Heart right ventricle (tissue), 16 donors: ENCODE data around the gene ZNF154. TPM values are rescaled to one million over a fixed set of nuclear protein-coding genes. Genes with fewer than 3 reads are reported as not detected.
"Not testable (repeated sequence)": the region's sequence is repeated elsewhere in the genome, so short reads cannot be mapped to it uniquely, and the experiment has no call there.

Source experiments
- ATAC-seq, 8 donors: fragments of 200-7000 bp; cut with Tn5 transposase; one replicate each; pipeline ENCODE4 v1.9.1; 2020; ENCODE audit warnings: mild to moderate bottlenecking in 8 of 8, moderate library complexity in 8 of 8, moderate number of reproducible peaks in 1 of 8
- DNase-seq, 2 donors: peaks; one replicate each; pipeline ENCODE4 v3.0.0-alpha.2; 2020
- H3K27ac ChIP-seq, 10 donors: fragments of 200-600 bp; sonication (generic) in 2 of 10; one replicate each; pipeline versions ENCODE4 v1.5.0 to v1.8.0; 2020 to 2022; ENCODE audit warnings: mild to moderate bottlenecking in 3 of 10
- H3K27me3 ChIP-seq, 7 donors: fragments of 200-600 bp; one replicate each; pipeline ENCODE4 v1.8.0; 2021 to 2022; ENCODE audit warnings: mild to moderate bottlenecking in 2 of 7
- H3K36me3 ChIP-seq, 9 donors: fragments of 200-600 bp; sonication (generic) in 1 of 9; one replicate each; pipeline versions ENCODE4 v1.5.0 to v1.8.0; 2020 to 2022; ENCODE audit warnings: mild to moderate bottlenecking in 2 of 9
- H3K4me1 ChIP-seq, 9 donors: fragments of 200-600 bp; sonication (generic) in 1 of 9; one replicate each; pipeline versions ENCODE4 v1.5.0 to v1.8.0; 2020 to 2022; ENCODE audit warnings: mild to moderate bottlenecking in 4 of 9
- H3K4me3 ChIP-seq, 10 donors: fragments of 200-600 bp; sonication (generic) in 2 of 10; one replicate each; pipeline versions ENCODE4 v1.5.0 to v1.8.0; 2020 to 2022; ENCODE audit warnings: mild to moderate bottlenecking in 7 of 10, moderate library complexity in 2 of 10
- H3K9me3 ChIP-seq, 11 donors: fragments of 200-600 bp in 10 of 11; sonication (generic) in 2 of 11; one replicate each; pipeline versions ENCODE4 v1.5.0 to v1.8.0; 2013 to 2022; ENCODE audit warnings: mild to moderate bottlenecking in 2 of 11, control low read depth in 1 of 11, moderate library complexity in 1 of 11
- CTCF ChIP-seq, 9 donors: fragments of 200-600 bp; sonication (generic) in 2 of 9; IDR thresholded peaks; one replicate each; pipeline versions ENCODE4 v1.5.0 to v1.8.0; 2021 to 2022; ENCODE audit warnings: antibody characterized with exemption in 9 of 9, mild to moderate bottlenecking in 5 of 9, moderate library complexity in 1 of 9
- WGBS, 2 donors: extraction: QIAGEN DNeasy Blood & Tissue Kit; methylation state at CpG; one replicate each; pipeline ENCODE4 v1.1.7; 2013; ENCODE audit warnings: inconsistent platforms in 1 of 2; 5-methylcytosine and 5-hydroxymethylcytosine counted together
- intact Hi-C, 10 donors: fragments of 100-400 bp; cut with DNase I; formaldehyde crosslinking; loops; one replicate each; pipeline versions ENCODE4 v1.11.1 to v1.14.2; 2022
- polyA plus RNA-seq, 2 donors: library from polyadenylated mRNA; stranded (reverse); fragments of 200-250 nt; gene quantifications; one replicate each; pipeline ENCODE4 v1.2.3, GENCODE V29; 2013
- total RNA-seq, 10 donors: library from RNA; stranded (reverse); fragmentation: NEBNext Ultra II Directional in 3 of 10; extraction: Animal tissue kit (Norgen Biotek cat#: 25700) in 3 of 10; gene quantifications; one replicate each; pipeline versions ENCODE4 v1.2.1 to v1.2.4, GENCODE V29; 2021 to 2023
- donor health status: Arrhythmogenic right ventricular cardiomyopathy.
- donor health status: ischemic (EF 13 %, LVEDD 7.1; RV severe dilation, severe dysfunction).
- donor health status: healthy with polysubstance abuse.
- donor health status: DM: no; HTN: yes; CAD: no.
- donor health status: DM: no; HTN: no; CAD: no.
- donor health status: ischemic (EF 25% LVEDD 6.9; RV normal size, moderate dysfunction).
- donor health status: ischemic (EF 25% LVEDD 5.7; RV mildly dilated, moderate dysfunction).
- donor health status: healthy.
- donor health status: DM: yes; HTN: yes; CAD: no.
- donor health status: Ischemic cardiomyopathy.
- donor health status: ischemic (EF 35%, LVEDD 5.7; RV mildly dilated, moderate dysfunction).
- donor health status: nonischemic (EF 11% LVEDD 7.7; RV severe dilation, severe dysfunction).
- donor health status: DM: yes; HTN: yes; CAD: no.
- donor health status: PGD.
- donor health status: ischemic (EF 29% LVEDD 5.4; RV normal size, mild dysfunction).
- donor health status: nonischemic (EF 23%, LVEDD 6.1; RV moderate dilation, normal function).

ZNF154 gene
- total and polyA plus RNA-seq, 12 donors, result 1.2 to 6.4 (median 4.4) TPM

DNA sequence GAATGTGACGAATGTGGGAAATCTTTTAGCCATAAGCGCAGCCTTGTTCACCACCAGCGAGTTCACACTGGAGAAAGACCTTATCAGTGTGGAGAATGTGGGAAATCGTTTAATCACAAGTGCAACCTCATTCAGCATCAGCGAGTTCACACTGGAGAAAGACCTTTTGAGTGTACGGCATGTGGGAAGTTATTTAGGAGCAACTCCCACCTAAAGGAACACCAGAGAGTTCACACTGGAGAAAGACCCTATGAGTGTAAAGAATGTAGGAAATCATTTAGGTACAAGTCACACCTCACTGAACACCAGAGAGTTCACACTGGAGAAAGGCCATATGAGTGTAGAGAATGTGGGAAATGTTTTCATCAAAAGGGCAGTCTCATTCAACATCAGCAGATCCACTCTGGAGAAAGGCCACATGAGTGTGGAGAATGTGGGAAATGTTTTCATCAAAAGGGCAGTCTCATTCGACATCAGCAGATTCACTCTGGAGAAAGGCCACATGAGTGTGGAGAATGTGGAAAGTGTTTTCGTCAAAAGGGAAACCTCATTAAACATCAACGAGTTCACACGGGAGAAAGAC, 45.2 kb upstream of the ZNF154 start:
- TF ChIP-seq CTCF (IDR thresholded peaks at IDR 0.05), result no peak
- Histone ChIP-seq H3K4me3 (no peak overlapping the region), H3K36me3 (peaks cover 21 to 100% (median 90%) of the 10 kb centered on the region in 9 donors), H3K9me3 (peaks cover 0 to 100% (median 51%) of the 10 kb centered on the region in 11 donors), H3K4me1 (peaks cover 0 to 18% (median 5%) of the 10 kb centered on the region in 9 donors), H3K27me3 (no peaks in the 10 kb centered on the region), H3K27ac (no peak overlapping the region)
- no peak for DNase-seq
- WGBS, 2 donors, result 94 to 97% methylated on average over 10 of the region's 10 CpGs
- no peak for ATAC-seq
- intact Hi-C loops, result loop anchor here in 1 of 10 donors (10.0 kb wide), 1 partner anchor 141 kb away; no protein-coding TSS in a partner anchor

GRCh38 chr19:57748029-57748428, 39.0 kb upstream of the ZNF154 start:
- no peak for DNase-seq
- no peaks in the 10 kb centered on the region for H3K27me3 ChIP-seq
- WGBS, 2 donors, result 96 to 99% methylated on average over 3 of the region's 3 CpGs
- H3K4me3 ChIP-seq, result peak overlapping the region in 9 of 10 donors; percentile 71 to 97 (median 89)
- TF ChIP-seq CTCF (IDR thresholded peaks at IDR 0.05), result no peak
- H3K27ac ChIP-seq, result peak overlapping the region in 1 of 10 donors; percentile 91
- peaks cover 0 to 59% (median 45%) of the 10 kb centered on the region in 11 donors for H3K9me3 ChIP-seq
- peaks cover 2 to 53% (median 39%) of the 10 kb centered on the region in 9 donors for H3K36me3 ChIP-seq
- peaks cover 0 to 36% (median 24%) of the 10 kb centered on the region in 9 donors for H3K4me1 ChIP-seq
- intact Hi-C loops, result loop anchor here in 5 of 10 donors (5.0 to 10.0 kb wide), 4 partner anchors 69 to 407 kb away; partner anchors contain the start of genes ZNF329 (in 3 of the 5) and ZNF814 (in 1 of the 5)
- ATAC-seq, result no peak

- WGBS, 2 donors, result 25% methylated on average over 6 of the region's 6 CpGs
- peaks cover 0 to 36% (median 24%) of the 10 kb centered on the region in 9 donors for H3K4me1 ChIP-seq
- peak in 5 of 8 donors; percentile 5 to 19 (median 7) for ATAC-seq
- H3K27ac ChIP-seq, result peak overlapping the region in 7 of 10 donors; percentile 76 to 94 (median 91)
- intact Hi-C loops, result loop anchor here in 5 of 10 donors (5.0 to 10.0 kb wide), 4 partner anchors 70 to 407 kb away; partner anchors contain the start of genes ZNF329 (in 3 of the 5) and ZNF814 (in 1 of the 5)
- H3K27me3 ChIP-seq, result no peaks in the 10 kb centered on the region
- peak overlapping the region; percentile 71 to 97 (median 88) for H3K4me3 ChIP-seq
- H3K36me3 ChIP-seq, result peaks cover 0 to 48% (median 33%) of the 10 kb centered on the region in 9 donors
- peaks cover 0 to 53% (median 40%) of the 10 kb centered on the region in 11 donors for H3K9me3 ChIP-seq
- DNase-seq, result no peak
- TF ChIP-seq CTCF (IDR thresholded peaks at IDR 0.05), result no peak
Measured at GRCh38 chr19:57747472-57747807, 38.4 kb upstream of the ZNF154 start.

DNA sequence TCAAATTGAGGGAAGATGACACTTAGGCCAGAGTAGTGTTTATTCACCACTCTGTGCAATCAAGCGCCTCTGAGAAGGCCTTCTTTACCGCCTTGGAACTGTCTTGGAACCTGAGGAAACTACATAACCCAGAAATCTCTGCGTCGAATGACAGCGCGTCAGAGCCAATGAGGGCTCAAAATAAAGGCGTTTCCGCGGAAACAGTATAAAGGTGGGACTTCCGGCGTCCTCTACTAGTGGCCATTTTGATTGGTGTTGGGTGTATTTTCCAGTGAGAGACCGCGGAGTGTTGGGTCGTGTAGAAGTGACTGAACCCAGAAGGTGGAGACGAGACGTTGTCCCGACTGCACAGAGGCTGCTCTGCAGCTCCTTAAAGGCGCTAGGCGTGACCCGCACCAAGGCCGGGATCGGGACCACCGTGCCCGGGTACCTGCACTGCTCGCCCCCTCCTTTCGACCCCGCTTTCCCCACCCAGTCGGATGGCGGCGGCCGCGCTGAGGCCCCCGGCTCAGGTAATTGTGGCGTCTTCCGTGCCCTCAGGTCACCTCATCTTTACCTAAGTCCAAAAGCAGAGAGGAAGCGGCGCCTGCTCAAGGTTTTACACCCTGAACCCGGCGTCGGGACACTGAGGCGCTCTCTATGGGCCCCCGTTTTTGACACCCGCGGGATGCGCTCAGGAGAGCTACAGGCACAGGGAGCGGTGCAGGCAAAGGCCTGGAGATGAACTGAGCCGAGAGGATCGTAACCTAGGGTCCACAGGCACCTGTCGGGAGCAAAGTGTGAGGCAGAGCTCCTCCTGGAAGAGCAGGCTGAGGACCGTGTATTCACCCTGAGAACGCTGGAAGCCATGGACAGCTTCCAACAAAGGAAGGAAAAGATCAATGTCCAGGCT, 37.8 kb upstream of the ZNF154 start, which contains the start of gene ZNF776:
Gene ZNF776 (plus strand): TSS at position 236 of the 892 bp plus-strand sequence. CDS start 244 bp downstream, at position 480.
- peak within 1 kb of the TSS; percentile 55 to 94 (median 88) for H3K27ac ChIP-seq
- DNase-seq (peak; percentile 73 to 92), ATAC-seq (peak; percentile 95 to 99 (median 99))
- peaks cover 0 to 41% (median 27%) of the 10 kb centered on the region in 9 donors for H3K36me3 ChIP-seq
- peaks cover 0 to 47% (median 35%) of the 10 kb centered on the region in 11 donors for H3K9me3 ChIP-seq
- H3K4me1 ChIP-seq, result peaks cover 0 to 36% (median 24%) of the 10 kb centered on the region in 9 donors
- peak in 1 of 9 donors; percentile 21 for TF ChIP-seq CTCF (IDR thresholded peaks at IDR 0.05)
- intact Hi-C loops, result loop anchor here in 5 of 10 donors (5.0 to 10.0 kb wide), 4 partner anchors 70 to 408 kb away; partner anchors contain the start of genes ZNF329 (in 3 of the 5) and ZNF814 (in 1 of the 5)
- no peaks in the 10 kb centered on the region for H3K27me3 ChIP-seq
- H3K4me3 ChIP-seq, result peak within 1 kb of the TSS; percentile 71 to 97 (median 88)
- 1 to 2% methylated on average over 51 of the region's 51 CpGs for WGBS, 2 donors

GRCh38 chr19:57738770-57739169, 29.8 kb upstream of the ZNF154 start:
- 68 to 76% methylated on average over 7 of the region's 7 CpGs for WGBS, 2 donors
- H3K36me3 ChIP-seq, DNase-seq, H3K4me1 ChIP-seq, H3K27me3 ChIP-seq, H3K27ac ChIP-seq: not testable (repeated sequence)
- ATAC-seq, result peak in 1 of 8 donors; percentile 39
- Histone ChIP-seq H3K9me3 (peaks cover 0 to 15% (median 0%) of the 10 kb centered on the region in 11 donors), H3K4me3 (peak overlapping the region in 3 of 10 donors; percentile 26 to 35 (median 33))
- intact Hi-C loops, result loop anchor here in 6 of 10 donors (2.0 to 10.0 kb wide), 8 partner anchors 156 to 419 kb away; partner anchors contain the start of gene ZNF329 (in 1 of the 6)
